ENCODE data around the gene LAMP1. TPM values are rescaled to one million over a fixed set of nuclear protein-coding genes. Genes with fewer than 3 reads are reported as not detected.

Gene LAMP1
- total and polyA plus RNA-seq, 2 of the 4 experiments (the other 2 are of a cell fraction) = 60.6 to 229 TPM

- in situ Hi-C loops (cut with MboI; ENCODE audit: low sequenced_read_pairs) (no loop called here), dilution Hi-C loops (cut with HindIII; ENCODE audit: low sequenced_read_pairs, unreplicated experiment) (no loop called here), intact Hi-C loops (cut with micrococcal nuclease) (no loop called here)
- no peak for ATAC-seq (ENCODE audit: low read depth)
- Histone ChIP-seq H3K56ac (ENCODE audit: extremely low read depth, insufficient read depth, low read length) (no peak overlapping the region), H2AK5ac (ENCODE audit: low read depth, low read length) (no peak overlapping the region), H4K20me1 (ENCODE audit: insufficient read depth, low read length) (peaks cover 89% of the 10 kb centered on the region), H4K91ac (ENCODE audit: insufficient read depth, low read depth, low read length) (no peak overlapping the region), H3K4ac (ENCODE audit: low read depth, low read length) (no peak overlapping the region), H3K9me1 (ENCODE audit: insufficient read depth, low read length) (peaks cover 18% of the 10 kb centered on the region), H2AFZ (replicated peaks; ENCODE audit: low read length, poor library complexity) (no peak overlapping the region), H3K9me3 (ENCODE audit: control insufficient read depth, insufficient read depth, low read length) (no peaks in the 10 kb centered on the region), H4K8ac (ENCODE audit: low read depth in 2 of 2, low read length in 2 of 2) (no peak overlapping the region), H3K27ac (ENCODE audit: insufficient read depth, low read length) (no peak overlapping the region), H3K14ac (replicated peaks; ENCODE audit: low read depth, low read length) (no peak overlapping the region), H2BK20ac (ENCODE audit: low read depth, low read length) (no peak overlapping the region), H3K4me1 (ENCODE audit: control insufficient read depth, insufficient read depth, low read length) (peaks cover 14% of the 10 kb centered on the region), H3K9ac (ENCODE audit: low read depth, low read length) (no peak overlapping the region), H2BK15ac (ENCODE audit: low read depth, low read length) (no peak overlapping the region), H2BK120ac (ENCODE audit: low read depth, low read length) (no peak overlapping the region), H3K18ac (ENCODE audit: low read depth, low read length) (no peak overlapping the region), H3K79me1 (ENCODE audit: low read depth in 1 of 2, low read length in 2 of 2) (peaks cover 26 to 74% of the 10 kb centered on the region in 2 experiments), H3K23ac (ENCODE audit: low read depth, low read length) (no peak overlapping the region), H4K5ac (ENCODE audit: low read depth, low read length) (no peak overlapping the region), H3K4me2 (ENCODE audit: low read depth, low read length) (no peak overlapping the region), H3K36me3 (ENCODE audit: control insufficient read depth, insufficient read depth, low read length) (peaks cover 8% of the 10 kb centered on the region), H3K27me3 (ENCODE audit: control insufficient read depth, insufficient read depth, low read length) (no peaks in the 10 kb centered on the region), H2AK9ac (replicated peaks; ENCODE audit: low read depth, low read length, poor library complexity) (no peak overlapping the region), H3K4me3 (ENCODE audit: insufficient read depth, low read depth, low read length) (no peak overlapping the region), H2BK5ac (ENCODE audit: low read depth, low read length, poor library complexity, severe bottlenecking) (no peak overlapping the region)
- 94% methylated on average over 6 of the region's 7 CpGs; no CpG with 5 or more reads in 1 of the 2 experiments for WGBS, 2 experiments (ENCODE audit: extremely low coverage in 2 of 2, insufficient read length in 1 of 2)
- DNase-seq = peak; percentile 9
- POLR2A ChIA-PET (ENCODE audit: unreplicated experiment) = no interaction called here
- CTCF ChIA-PET = no interaction called here
- no TSS peak for BruUV-seq (replicated peaks)
- TF ChIP-seq SMC3 (IDR thresholded peaks at IDR 0.05; ENCODE audit: low read depth, low read length) (no peak), RAD21 (IDR thresholded peaks at IDR 0.05; ENCODE audit: low read length) (no peak), NFE2L2 (IDR thresholded peaks at IDR 0.05; ENCODE audit: low read depth, low read length) (no peak)
Measured at GRCh38 chr13:113302986-113303385, 5.9 kb downstream of the LAMP1 start.
